Fibroblast of pulmonary artery (primary cell): ENCODE results near the gene FPR2.
A peak's percentile ranks its signal among the peaks of the same experiment; 100 is the strongest.
"Not testable (repeated sequence)": the region's sequence is repeated elsewhere in the genome, so short reads cannot be mapped to it uniquely, and the experiment has no call there.

Experiments used
- DNase-seq: peaks from one replicate; pipeline ENCODE4 v3.0.0-alpha.2; 2010; ENCODE audit warnings: low read depth
- H3K4me3 ChIP-seq: replicated peaks from 2 replicates; pipeline ENCODE4 v1.5.1; 2011; ENCODE audit warnings: low read depth, mild to moderate bottlenecking, control low read depth, low read length, moderate library complexity
- CTCF ChIP-seq: IDR thresholded peaks from 2 replicates; pipeline ENCODE4 v1.5.1; 2011; ENCODE audit warnings: mild to moderate bottlenecking, control low read depth, low read length, inconsistent platforms; ENCODE audit errors: missing control alignments

FPR2 gene

GRCh38 chr19:51803519-51803918 is 42.5 kb downstream of the FPR2 start:
- TF ChIP-seq CTCF, result no peak
- no peak overlapping the region for H3K4me3 ChIP-seq
- DNase-seq, result no peak

- no peak for DNase-seq
- no peak for TF ChIP-seq CTCF
- no peak overlapping the region for H3K4me3 ChIP-seq
Observed at GRCh38 chr19:51803967-51804366, 43.0 kb downstream of the FPR2 start.

GRCh38 chr19:51804789-51805188 is 43.8 kb downstream of the FPR2 start:
- DNase-seq, result peak; percentile 61
- not testable (repeated sequence) for H3K4me3 ChIP-seq

GRCh38 chr19:51805396-51805795 is 44.4 kb downstream of the FPR2 start:
- H3K4me3 ChIP-seq, DNase-seq: not testable (repeated sequence)

GRCh38 chr19:51806571-51806970 is 45.6 kb downstream of the FPR2 start:
- not testable (repeated sequence) for DNase-seq, H3K4me3 ChIP-seq

GRCh38 chr19:51807111-51807701 is 46.2 kb downstream of the FPR2 start:
- DNase-seq, result peak; percentile 29
- TF ChIP-seq CTCF, result no peak
- H3K4me3 ChIP-seq, result no peak overlapping the region

GRCh38 chr19:51807925-51808324 is 46.9 kb downstream of the FPR2 start:
- DNase-seq, result no peak
- H3K4me3 ChIP-seq, result no peak overlapping the region
- no peak for TF ChIP-seq CTCF

- peak; percentile 90 for DNase-seq
- TF ChIP-seq CTCF, result peak; percentile 33
- no peak overlapping the region for H3K4me3 ChIP-seq
Observed at GRCh38 chr19:51808333-51808986, 47.5 kb downstream of the FPR2 start.
